SK-N-DZ (cell line): Measurements from ENCODE around the gene MKS1. TPM values are rescaled to one million over a fixed set of nuclear protein-coding genes. Genes with fewer than 3 reads are reported as not detected.

ENCODE experiments used
- DNase-seq: peaks from one replicate; pipeline ENCODE4 v3.0.0-alpha.2; 2015; ENCODE audit warnings: low spot score
- polyA plus RNA-seq, 2 experiments: library from polyadenylated mRNA; depleted of rRNA; stranded (reverse); fragments of >200 nt; gene quantifications; 2 replicates each; pipeline ENCODE4 v1.2.3, GENCODE V29; 2014

Gene MKS1
- polyA plus RNA-seq (2014; cell fraction: cytosol; rRNA removed): 32.5 and 41.0 TPM in 2 replicates
- 111 and 119 TPM in 2 replicates for polyA plus RNA-seq (2014; cell fraction: nucleus; rRNA removed)

- peak; percentile 94 for DNase-seq
Observed at GRCh38 chr17:58219007-58219788, at the start of gene MKS1. Gene MKS1 (minus strand): TSS chr17:58219255. CDS start chr17:58219230, 25 bp downstream.

- no peak for DNase-seq
Observed at GRCh38 chr17:58268326-58268725, 49.3 kb upstream of the MKS1 start.

- DNase-seq: no peak
Observed at GRCh38 chr17:58267347-58268324, 48.6 kb upstream of the MKS1 start.

- DNase-seq: no peak
Observed at GRCh38 chr17:58265902-58266875, 47.1 kb upstream of the MKS1 start.

- no peak for DNase-seq
Observed at GRCh38 chr17:58265271-58265670, 46.2 kb upstream of the MKS1 start.

- no peak for DNase-seq
Observed at GRCh38 chr17:58264407-58265103, 45.5 kb upstream of the MKS1 start.

GRCh38 chr17:58263773-58264172, 44.7 kb upstream of the MKS1 start:
- no peak for DNase-seq

- DNase-seq: no peak
Observed at GRCh38 chr17:58262149-58262548, 43.1 kb upstream of the MKS1 start.

GRCh38 chr17:58254803-58255202, 35.7 kb upstream of the MKS1 start:
- no peak for DNase-seq

GRCh38 chr17:58253082-58253481, 34.0 kb upstream of the MKS1 start:
- no peak for DNase-seq

GRCh38 chr17:58252141-58252540, 33.1 kb upstream of the MKS1 start:
- DNase-seq: no peak

GRCh38 chr17:58250344-58251011, 31.4 kb upstream of the MKS1 start:
- DNase-seq: no peak

- peak; percentile 70 for DNase-seq
Observed at GRCh38 chr17:58249270-58250133, 30.4 kb upstream of the MKS1 start.

GRCh38 chr17:58248955-58249269, 29.9 kb upstream of the MKS1 start:
- DNase-seq: no peak

GRCh38 chr17:58247511-58248363, 28.7 kb upstream of the MKS1 start:
- no peak for DNase-seq

- no peak for DNase-seq
Observed at GRCh38 chr17:58246781-58247180, 27.7 kb upstream of the MKS1 start.

- no peak for DNase-seq
Observed at GRCh38 chr17:58246104-58246740, 27.2 kb upstream of the MKS1 start.
